Activated T-cell treated with anti-CD3 and anti-CD28 coated beads, Interleukin-2, amount 50 U/mL, for 4 hours (primary cell): ENCODE measurements around the gene GDAP1L1. TPM values are rescaled to one million over a fixed set of nuclear protein-coding genes. Genes with fewer than 3 reads are reported as not detected.

ENCODE experiments used
- ATAC-seq, 2 donors: fragments of 200-7000 bp; cut with Tn5 transposase; one replicate each; pipeline ENCODE4 v1.10.0; 2021
- DNase-seq: peaks from one replicate; pipeline ENCODE4 v3.0.0-alpha.2; 2020
- H3K27me3 Mint-ChIP-seq: one replicate; pipeline ENCODE4 v1.8.0; 2021; ENCODE audit warnings: low read depth, mixed read lengths
- H3K36me3 Mint-ChIP-seq: one replicate; pipeline ENCODE4 v1.8.0; 2022; ENCODE audit warnings: mixed read lengths; ENCODE audit not compliant: insufficient read depth
- H3K4me1 Mint-ChIP-seq: one replicate; pipeline ENCODE4 v1.8.0; 2021; ENCODE audit warnings: low read depth, mixed read lengths
- H3K4me3 Mint-ChIP-seq: one replicate; pipeline ENCODE4 v1.8.0; 2021; ENCODE audit warnings: mild to moderate bottlenecking, moderate library complexity, mixed read lengths
- H3K9me3 Mint-ChIP-seq: one replicate; pipeline ENCODE4 v1.8.0; 2021; ENCODE audit warnings: mixed read lengths
- total RNA-seq, 3 donors: library from RNA; stranded (reverse); gene quantifications; one replicate each; pipeline ENCODE4 v1.2.1, GENCODE V29; 2021

Gene GDAP1L1
- total RNA-seq, 3 donors from 2014 or later, result not detected

GRCh38 chr20:44255942-44256341 is 8.8 kb downstream of the GDAP1L1 start:
- Mint-ChIP-seq H3K4me1 (no peaks in the 10 kb centered on the region), H3K36me3 (peaks cover 5% of the 10 kb centered on the region), H3K4me3 (no peak overlapping the region), H3K9me3 (no peaks in the 10 kb centered on the region), H3K27me3 (peaks cover under 1% of the 10 kb centered on the region)
- DNase-seq (no peak), ATAC-seq (no peak)

- Mint-ChIP-seq H3K4me3 (no peak overlapping the region), H3K27me3 (no peaks in the 10 kb centered on the region), H3K9me3 (no peaks in the 10 kb centered on the region), H3K4me1 (no peaks in the 10 kb centered on the region), H3K36me3 (peaks cover 5% of the 10 kb centered on the region)
- DNase-seq (no peak), ATAC-seq (no peak)
Measured at GRCh38 chr20:44256961-44257360, 9.9 kb downstream of the GDAP1L1 start.

DNA sequence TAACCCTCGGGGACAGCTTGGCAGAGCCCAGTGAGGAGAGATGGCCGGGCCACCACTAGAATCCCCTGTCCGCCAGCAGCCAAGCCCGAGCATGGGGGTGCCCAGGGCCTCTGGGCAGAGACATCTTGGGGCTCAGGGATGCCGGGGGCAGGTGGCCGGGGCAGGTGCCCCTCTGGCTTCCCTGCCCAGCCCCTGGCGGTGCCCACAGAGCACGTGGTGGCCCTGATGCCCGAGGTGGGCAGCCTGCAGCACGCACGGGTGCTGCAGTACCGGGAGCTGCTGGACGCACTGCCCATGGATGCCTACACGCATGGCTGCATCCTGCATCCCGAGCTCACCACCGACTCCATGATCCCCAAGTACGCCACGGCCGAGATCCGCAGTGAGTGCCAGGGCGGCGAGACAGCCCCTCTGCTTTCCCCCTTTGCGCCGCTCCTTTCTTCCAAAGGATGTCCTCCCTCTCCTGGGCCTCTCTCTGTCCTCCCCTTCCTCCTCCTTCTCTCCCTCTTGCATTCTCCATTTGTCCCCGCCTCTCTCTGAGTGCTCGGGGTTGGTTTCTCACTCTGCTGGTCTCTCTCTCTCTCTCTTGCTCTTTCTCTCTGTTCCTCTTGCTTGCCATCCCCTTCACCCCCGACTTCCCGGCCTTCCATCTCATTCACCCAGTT is 11.2 kb downstream of the GDAP1L1 start:
- Mint-ChIP-seq H3K27me3 (no peaks in the 10 kb centered on the region), H3K4me3 (no peak overlapping the region), H3K9me3 (no peaks in the 10 kb centered on the region), H3K4me1 (no peaks in the 10 kb centered on the region), H3K36me3 (no peaks in the 10 kb centered on the region)
- no peak for ATAC-seq
- DNase-seq, result no peak

- Mint-ChIP-seq H3K36me3 (peaks cover 2% of the 10 kb centered on the region), H3K4me1 (no peaks in the 10 kb centered on the region), H3K9me3 (no peaks in the 10 kb centered on the region), H3K27me3 (no peaks in the 10 kb centered on the region), H3K4me3 (no peak overlapping the region)
- ATAC-seq, result no peak
- DNase-seq, result no peak
Measured at GRCh38 chr20:44264287-44264686, 17.2 kb downstream of the GDAP1L1 start.

DNA sequence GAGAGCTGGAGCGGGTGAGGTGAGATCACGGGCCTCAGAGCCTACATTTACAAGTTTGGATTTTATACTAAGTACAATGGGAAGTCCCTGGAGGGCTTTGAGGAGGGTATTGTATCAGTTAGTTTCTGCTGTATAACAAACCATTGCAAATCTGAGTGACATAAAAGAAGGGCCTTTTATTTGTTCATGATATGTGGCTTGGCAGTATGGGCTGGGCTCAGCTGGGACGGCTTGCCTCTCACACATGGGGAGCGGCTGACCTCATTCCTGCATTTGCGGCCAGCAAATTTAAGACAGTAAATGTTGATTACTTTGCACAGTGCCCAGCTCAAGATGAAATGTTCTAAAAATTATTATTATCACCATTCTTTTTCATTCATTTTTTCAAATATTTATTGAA is 21.7 kb downstream of the GDAP1L1 start:
- no peaks in the 10 kb centered on the region for H3K9me3 Mint-ChIP-seq
- peaks cover 8% of the 10 kb centered on the region for H3K36me3 Mint-ChIP-seq
- H3K4me1 Mint-ChIP-seq, result no peaks in the 10 kb centered on the region
- no peak overlapping the region for H3K4me3 Mint-ChIP-seq
- no peaks in the 10 kb centered on the region for H3K27me3 Mint-ChIP-seq
- ATAC-seq, result no peak
- no peak for DNase-seq

DNA sequence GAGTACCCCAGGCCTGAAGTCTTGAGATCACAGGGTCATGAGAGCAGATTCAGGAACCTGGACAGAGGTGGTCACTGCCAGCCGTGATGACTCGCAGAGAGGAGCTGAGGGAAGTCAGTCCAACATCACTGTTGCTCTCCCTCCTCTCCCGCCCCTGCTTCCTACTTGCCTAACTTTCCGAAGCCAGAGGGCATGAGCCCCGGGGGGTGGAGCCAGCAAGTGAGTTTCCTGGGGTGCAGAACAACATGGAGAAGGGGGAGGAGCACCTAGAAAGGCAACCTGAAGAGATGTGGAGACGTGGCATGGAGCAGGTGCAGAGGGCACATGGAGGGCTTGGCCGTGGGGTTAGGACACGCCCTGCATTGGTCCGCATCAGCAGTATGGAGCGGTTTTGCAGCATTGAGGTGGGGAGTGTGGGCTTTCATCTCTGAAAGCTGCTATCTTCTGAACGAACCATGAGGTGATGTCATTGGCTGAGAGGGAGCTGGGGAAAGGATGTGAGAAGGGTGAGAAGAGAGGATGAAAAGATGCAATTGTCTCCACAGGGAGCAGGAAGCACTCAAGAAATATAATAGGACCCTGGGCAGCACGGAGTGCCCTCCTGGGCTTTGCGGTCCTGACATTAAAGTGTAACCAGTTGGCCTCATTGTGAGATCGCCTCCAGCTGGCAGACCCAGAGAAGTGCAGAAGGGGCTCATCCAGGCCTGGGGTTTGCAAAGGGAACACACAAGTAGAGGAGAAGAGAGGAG is 25.0 kb downstream of the GDAP1L1 start:
- no peaks in the 10 kb centered on the region for H3K9me3 Mint-ChIP-seq
- DNase-seq (no peak), ATAC-seq (no peak)
- peaks cover 8% of the 10 kb centered on the region for H3K36me3 Mint-ChIP-seq
- no peak overlapping the region for H3K4me3 Mint-ChIP-seq
- H3K4me1 Mint-ChIP-seq, result no peaks in the 10 kb centered on the region
- no peaks in the 10 kb centered on the region for H3K27me3 Mint-ChIP-seq

- DNase-seq (no peak), ATAC-seq (no peak)
- H3K27me3 Mint-ChIP-seq, result no peaks in the 10 kb centered on the region
- H3K4me1 Mint-ChIP-seq, result no peaks in the 10 kb centered on the region
- H3K36me3 Mint-ChIP-seq, result peaks cover 10% of the 10 kb centered on the region
- H3K9me3 Mint-ChIP-seq, result no peaks in the 10 kb centered on the region
- H3K4me3 Mint-ChIP-seq, result no peak overlapping the region
Measured at GRCh38 chr20:44273231-44274215, 26.4 kb downstream of the GDAP1L1 start.

DNA sequence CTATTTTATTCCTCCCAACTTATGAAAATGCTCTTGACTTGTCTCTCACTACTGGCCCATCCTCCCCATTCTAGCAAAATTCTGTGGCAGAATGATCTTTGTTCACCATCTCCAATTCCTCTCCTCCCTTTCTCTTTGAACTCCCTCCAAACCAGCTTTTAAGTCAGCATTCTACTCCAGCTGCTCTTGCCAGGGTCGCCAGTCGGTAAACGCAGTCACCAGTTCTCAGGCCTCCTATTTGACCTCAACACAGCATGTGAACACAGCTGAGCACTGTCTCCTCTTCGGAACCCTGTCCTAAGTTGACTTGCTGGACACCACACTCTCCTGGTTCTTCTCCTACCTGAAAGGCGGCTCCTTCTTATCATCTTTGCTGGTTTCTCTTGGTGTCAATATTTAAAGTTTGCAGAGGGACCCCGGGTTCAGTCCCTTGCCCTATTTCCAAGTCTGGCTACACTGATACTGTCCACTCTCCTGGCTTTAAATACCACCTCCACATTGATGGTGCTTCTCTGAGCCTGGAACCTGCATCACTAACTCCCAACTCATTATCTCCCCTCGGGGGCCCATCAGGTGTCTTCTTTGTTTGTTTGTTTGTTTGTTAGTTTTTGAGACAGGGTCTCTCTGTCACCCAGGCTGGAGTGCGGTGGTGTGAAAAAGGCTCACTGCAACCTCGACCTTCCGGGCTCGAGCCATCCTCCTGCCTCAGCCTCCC is 27.4 kb downstream of the GDAP1L1 start:
- DNase-seq (no peak), ATAC-seq (no peak)
- Mint-ChIP-seq H3K4me1 (no peaks in the 10 kb centered on the region), H3K9me3 (no peaks in the 10 kb centered on the region), H3K36me3 (peaks cover 8% of the 10 kb centered on the region), H3K27me3 (no peaks in the 10 kb centered on the region), H3K4me3 (no peak overlapping the region)

DNA sequence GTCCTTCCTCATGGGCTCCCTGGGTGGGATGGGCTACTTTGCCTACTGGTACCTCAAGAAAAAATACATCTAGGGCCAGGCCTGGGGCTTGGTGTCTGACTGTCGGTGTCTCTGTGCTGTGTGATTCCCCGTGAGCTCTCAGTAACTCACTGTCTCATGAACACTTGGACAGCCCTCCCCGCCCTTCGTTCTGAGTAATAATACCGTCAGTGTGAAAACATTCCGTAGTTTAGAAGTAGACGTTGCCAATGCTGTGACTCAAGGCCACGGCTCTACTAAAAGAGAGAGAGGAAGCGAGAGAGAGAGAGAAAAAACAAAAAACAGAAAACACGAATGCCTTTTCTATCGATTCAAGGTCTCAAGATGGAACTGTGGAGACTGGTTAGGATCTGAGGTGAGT is 32.1 kb downstream of the GDAP1L1 start:
- H3K4me3 Mint-ChIP-seq, result no peak overlapping the region
- ATAC-seq (no peak), DNase-seq (no peak)
- H3K9me3 Mint-ChIP-seq, result no peaks in the 10 kb centered on the region
- no peaks in the 10 kb centered on the region for H3K27me3 Mint-ChIP-seq
- peaks cover 4% of the 10 kb centered on the region for H3K36me3 Mint-ChIP-seq
- no peaks in the 10 kb centered on the region for H3K4me1 Mint-ChIP-seq

- no peak for DNase-seq
- no peaks in the 10 kb centered on the region for H3K4me1 Mint-ChIP-seq
- no peaks in the 10 kb centered on the region for H3K27me3 Mint-ChIP-seq
- no peak for ATAC-seq
- no peaks in the 10 kb centered on the region for H3K9me3 Mint-ChIP-seq
- no peak overlapping the region for H3K4me3 Mint-ChIP-seq
- H3K36me3 Mint-ChIP-seq, result peaks cover 4% of the 10 kb centered on the region
Measured at GRCh38 chr20:44280387-44280786, 33.3 kb downstream of the GDAP1L1 start.

DNA sequence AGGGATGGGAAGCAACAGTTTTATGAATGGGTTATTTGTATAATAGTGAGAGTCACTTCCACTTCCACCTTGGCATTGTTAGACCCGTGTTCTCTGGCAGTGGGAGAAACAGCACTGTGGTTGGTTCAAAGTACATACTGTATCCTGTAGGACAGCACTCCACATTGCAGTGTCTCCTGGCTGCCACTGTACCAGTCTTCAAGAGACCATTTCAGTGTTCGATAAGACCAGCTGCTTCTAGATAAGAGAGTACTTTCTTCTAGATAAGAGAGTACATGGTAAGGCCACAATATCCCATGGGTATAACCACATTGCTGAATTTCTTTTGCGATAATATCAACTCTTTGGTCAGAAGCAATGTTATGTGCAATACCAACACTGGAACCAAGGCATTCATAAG is 35.1 kb downstream of the GDAP1L1 start:
- ATAC-seq (no peak), DNase-seq (no peak)
- Mint-ChIP-seq H3K9me3 (no peaks in the 10 kb centered on the region), H3K27me3 (no peaks in the 10 kb centered on the region), H3K4me1 (no peaks in the 10 kb centered on the region), H3K36me3 (peaks cover 4% of the 10 kb centered on the region), H3K4me3 (no peak overlapping the region)

DNA sequence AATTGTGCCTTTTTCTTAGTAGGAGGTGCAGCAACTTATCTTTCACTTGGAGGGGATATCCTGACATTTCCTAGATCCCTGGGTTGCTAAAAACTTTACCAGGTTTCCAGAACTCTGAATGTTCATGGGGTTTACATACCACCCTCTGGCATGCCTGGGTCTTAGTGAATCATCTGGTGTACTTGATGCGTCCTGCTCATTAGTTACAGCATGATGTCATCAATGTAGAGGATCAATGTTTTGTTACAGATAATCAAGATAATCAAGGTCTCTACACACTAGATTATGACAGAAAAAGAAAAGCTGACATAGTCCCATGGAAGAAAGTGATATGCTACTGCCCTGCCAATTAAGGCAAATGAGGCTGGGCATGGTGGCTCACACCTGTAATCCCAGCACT is 36.9 kb downstream of the GDAP1L1 start:
- Mint-ChIP-seq H3K4me1 (no peaks in the 10 kb centered on the region), H3K27me3 (no peaks in the 10 kb centered on the region), H3K4me3 (no peak overlapping the region), H3K9me3 (no peaks in the 10 kb centered on the region), H3K36me3 (peaks cover 6% of the 10 kb centered on the region)
- ATAC-seq, result no peak
- DNase-seq, result no peak

DNA sequence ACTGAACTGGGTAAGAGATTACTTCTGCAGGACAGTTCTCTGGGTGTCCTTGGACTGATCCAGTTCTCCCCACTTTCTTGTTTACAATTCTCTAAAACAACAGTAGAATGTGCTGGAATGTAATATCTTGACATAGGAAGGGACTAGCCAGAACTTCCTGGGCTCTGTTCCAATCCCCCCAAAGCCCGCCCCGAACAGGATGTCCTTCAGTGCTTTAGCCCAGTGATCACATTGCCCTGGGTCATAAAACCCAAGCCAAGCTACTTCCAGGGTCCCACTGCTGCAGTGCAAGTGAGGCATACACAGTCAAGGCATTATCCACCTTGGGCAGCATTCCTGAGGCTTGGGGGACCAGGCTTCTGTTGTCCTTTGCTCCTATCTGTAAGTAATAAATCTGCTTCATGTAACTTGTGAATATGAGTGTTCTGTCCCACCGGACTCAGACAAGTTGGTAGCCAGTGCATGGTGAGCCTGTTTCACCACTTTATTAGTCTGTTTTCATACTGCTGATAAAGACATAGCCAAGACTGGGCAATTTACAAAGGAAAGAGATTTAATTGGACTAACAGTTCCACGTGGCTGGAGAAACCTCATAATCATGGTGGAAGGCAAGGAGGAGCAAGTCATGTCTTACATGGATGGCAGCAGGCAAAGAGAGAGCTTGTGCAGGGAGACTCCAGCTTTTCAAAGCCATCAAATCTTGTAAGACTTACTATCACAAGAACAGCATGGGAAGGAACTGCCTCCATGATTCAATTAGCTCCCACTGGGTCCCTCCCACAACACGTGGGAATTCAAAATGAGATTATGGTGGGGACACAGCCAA is 40.4 kb downstream of the GDAP1L1 start:
- no peak for ATAC-seq

More for the DNA sequence above, 40.4 kb downstream of the GDAP1L1 start:
- Mint-ChIP-seq H3K36me3 (peaks cover 17% of the 10 kb centered on the region), H3K27me3 (no peaks in the 10 kb centered on the region), H3K4me1 (no peaks in the 10 kb centered on the region), H3K9me3 (no peaks in the 10 kb centered on the region), H3K4me3 (no peak overlapping the region)
- no peak for DNase-seq
